ENCODE measurements around the gene EDN2.

DNA sequence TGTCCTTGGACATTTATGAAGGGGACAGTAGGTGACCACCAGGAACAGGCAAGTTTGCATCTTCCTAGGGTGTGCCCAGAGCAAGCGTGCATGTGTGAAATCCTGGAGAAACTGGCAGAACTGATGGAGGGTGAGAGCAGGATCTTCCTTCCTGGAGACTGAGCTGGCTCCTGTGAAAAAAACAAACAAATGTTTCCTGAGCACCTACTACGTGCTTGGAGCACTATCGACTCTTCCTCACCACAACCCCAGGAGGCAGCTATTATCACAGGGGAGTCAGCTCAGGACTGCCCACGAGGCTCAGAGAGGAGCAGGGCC, 1.5 kb upstream of the EDN2 start:
- no peak for TF ChIP-seq SIN3A (IDR thresholded peaks at IDR 0.05; ENCODE audit: borderline replicate concordance, insufficient read depth, low read length)
- TF ChIP-seq, protein P1, sequence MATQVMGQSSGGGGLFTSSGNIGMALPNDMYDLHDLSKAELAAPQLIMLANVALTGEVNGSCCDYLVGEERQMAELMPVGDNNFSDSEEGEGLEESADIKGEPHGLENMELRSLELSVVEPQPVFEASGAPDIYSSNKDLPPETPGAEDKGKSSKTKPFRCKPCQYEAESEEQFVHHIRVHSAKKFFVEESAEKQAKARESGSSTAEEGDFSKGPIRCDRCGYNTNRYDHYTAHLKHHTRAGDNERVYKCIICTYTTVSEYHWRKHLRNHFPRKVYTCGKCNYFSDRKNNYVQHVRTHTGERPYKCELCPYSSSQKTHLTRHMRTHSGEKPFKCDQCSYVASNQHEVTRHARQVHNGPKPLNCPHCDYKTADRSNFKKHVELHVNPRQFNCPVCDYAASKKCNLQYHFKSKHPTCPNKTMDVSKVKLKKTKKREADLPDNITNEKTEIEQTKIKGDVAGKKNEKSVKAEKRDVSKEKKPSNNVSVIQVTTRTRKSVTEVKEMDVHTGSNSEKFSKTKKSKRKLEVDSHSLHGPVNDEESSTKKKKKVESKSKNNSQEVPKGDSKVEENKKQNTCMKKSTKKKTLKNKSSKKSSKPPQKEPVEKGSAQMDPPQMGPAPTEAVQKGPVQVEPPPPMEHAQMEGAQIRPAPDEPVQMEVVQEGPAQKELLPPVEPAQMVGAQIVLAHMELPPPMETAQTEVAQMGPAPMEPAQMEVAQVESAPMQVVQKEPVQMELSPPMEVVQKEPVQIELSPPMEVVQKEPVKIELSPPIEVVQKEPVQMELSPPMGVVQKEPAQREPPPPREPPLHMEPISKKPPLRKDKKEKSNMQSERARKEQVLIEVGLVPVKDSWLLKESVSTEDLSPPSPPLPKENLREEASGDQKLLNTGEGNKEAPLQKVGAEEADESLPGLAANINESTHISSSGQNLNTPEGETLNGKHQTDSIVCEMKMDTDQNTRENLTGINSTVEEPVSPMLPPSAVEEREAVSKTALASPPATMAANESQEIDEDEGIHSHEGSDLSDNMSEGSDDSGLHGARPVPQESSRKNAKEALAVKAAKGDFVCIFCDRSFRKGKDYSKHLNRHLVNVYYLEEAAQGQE (IDR thresholded peaks at IDR 0.05; ENCODE audit: insufficient read depth in 1 of 2, low read depth in 2 of 2, low read length in 2 of 2), result no peak
- TF ChIP-seq POLR2AphosphoS5 (IDR thresholded peaks at IDR 0.05; ENCODE audit: low read depth, low read length), result no peak
- TF ChIP-seq TAF1 (IDR thresholded peaks at IDR 0.05; ENCODE audit: borderline replicate concordance, insufficient read depth, low read length), result no peak

All from PFSK-1 (cell line).